Putamen (tissue), 1 donor: ENCODE data around the gene CNDP1.
"Not testable (repeated sequence)": the region's sequence is repeated elsewhere in the genome, so short reads cannot be mapped to it uniquely, and the experiment has no call there.

Experiments
- DNase-seq: peaks from one replicate; pipeline ENCODE4 v3.0.0-alpha.2; 2016; ENCODE audit warnings: low spot score

The CNDP1 gene

DNA sequence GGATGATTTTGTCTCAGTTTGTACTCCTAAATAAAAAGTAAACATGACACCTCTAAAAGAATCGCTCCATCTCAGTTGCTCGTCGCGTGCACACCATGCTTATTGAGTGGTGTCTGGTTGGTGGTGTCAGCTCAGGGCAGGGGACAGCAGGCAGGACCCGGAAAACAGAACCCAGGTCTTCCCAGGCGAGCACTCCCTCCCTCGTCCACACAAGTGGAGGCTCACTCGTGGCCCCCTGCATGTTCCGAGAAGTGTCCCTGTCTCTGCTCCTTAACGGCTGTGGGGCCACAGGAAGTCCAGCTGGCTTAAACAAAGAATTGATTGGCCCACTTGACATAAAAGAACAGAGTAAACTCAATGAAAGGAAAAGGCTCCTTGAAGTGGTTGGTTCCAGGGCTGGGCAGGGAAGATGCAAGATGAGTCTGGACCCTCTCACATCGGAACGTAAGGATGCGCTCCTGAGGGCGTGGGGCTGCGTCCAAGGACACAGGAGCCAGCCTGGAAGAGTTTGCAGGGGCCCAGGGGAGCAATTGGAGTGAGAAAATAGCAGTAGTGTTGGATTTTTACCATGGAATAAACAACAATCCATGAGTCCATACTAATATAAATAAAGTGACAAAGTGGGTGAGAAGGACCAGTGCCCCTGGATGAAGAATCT lies 13.1 kb upstream of the CNDP1 start:
- no peak for DNase-seq

GRCh38 chr18:74522635-74523548 lies 11.4 kb upstream of the CNDP1 start:
- DNase-seq, result no peak

GRCh38 chr18:74524097-74524496 lies 10.2 kb upstream of the CNDP1 start:
- DNase-seq, result no peak

DNA sequence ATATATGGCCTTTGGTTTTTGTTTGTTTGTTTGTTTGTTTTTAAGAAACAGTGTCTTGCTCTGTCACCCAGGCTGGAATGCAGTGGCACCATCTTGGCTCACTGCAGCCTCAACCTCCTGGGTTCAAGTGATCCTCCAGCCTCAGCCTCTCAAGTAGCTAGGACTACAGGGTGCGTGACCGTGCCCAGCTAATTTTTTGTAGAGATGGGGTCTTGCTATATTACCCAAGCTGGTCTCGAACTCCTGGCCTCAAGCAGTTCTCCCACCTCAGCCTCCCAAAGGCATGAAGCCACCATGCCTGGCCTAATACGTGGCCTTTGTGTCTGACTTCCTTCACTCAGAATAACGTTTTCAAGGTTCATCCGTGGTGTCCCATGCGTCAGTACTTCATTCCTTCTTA lies 9.4 kb upstream of the CNDP1 start:
- DNase-seq, result not testable (repeated sequence)

GRCh38 chr18:74525741-74526140 lies 8.6 kb upstream of the CNDP1 start:
- no peak for DNase-seq

DNA sequence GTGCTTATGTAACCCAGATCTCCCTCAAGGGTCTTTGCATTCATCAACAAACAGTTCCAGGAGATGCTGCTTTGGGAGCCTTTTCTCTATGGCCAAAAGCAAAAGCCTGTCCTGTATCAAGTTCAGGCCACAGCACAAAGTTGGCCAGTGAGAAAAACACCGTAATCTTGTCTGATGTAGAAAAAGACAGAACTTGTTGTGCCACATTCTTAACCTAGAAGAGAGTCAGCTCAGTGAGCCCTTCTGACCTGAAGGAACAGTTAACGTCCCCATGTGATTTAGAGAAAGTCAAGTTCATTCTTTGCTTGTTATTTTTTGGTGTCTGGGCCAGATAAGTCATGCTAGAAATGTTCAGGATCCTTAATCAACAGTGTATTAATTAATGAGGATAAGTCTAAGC lies 7.8 kb upstream of the CNDP1 start:
- no peak for DNase-seq

GRCh38 chr18:74528478-74528877 lies 5.8 kb upstream of the CNDP1 start:
- DNase-seq, result no peak

DNA sequence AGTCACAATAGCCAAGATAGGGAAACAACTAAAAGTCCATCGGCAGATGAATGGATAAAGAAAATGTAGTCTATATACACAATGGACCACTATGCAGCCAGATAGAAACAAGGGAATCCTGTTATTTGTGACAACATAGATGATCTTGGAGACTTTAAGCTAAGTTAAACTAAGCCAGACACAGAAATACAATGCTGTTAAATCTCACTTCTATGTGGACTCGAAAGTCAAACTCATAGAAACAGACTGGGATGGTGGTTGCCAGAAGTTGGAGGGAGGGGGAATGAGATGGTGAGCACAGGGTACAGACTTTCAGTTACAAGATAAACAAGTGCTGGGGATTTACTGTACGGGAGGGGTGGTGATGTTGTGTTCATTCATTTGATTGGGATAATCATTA lies 5.4 kb upstream of the CNDP1 start:
- DNase-seq, result peak; percentile 73

DNA sequence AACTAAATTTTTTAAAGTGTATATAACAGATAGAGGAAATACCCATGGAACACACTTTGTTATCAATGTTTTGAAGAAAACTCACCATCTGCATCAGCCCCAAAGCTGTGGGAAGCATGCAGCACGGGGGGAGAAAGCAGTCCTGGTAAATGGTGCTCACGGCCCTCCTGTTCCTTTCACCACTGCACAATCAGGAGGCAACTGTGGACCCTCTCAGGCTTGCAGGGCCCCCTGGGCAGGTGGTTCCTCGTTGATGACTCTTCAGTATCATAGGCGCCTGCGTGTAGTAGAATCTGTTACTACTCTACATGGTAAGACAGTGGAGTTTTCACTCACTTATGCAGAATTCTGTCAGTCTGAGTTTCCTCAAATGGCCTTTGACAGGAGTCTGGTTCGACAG lies 4.9 kb upstream of the CNDP1 start:
- no peak for DNase-seq

DNA sequence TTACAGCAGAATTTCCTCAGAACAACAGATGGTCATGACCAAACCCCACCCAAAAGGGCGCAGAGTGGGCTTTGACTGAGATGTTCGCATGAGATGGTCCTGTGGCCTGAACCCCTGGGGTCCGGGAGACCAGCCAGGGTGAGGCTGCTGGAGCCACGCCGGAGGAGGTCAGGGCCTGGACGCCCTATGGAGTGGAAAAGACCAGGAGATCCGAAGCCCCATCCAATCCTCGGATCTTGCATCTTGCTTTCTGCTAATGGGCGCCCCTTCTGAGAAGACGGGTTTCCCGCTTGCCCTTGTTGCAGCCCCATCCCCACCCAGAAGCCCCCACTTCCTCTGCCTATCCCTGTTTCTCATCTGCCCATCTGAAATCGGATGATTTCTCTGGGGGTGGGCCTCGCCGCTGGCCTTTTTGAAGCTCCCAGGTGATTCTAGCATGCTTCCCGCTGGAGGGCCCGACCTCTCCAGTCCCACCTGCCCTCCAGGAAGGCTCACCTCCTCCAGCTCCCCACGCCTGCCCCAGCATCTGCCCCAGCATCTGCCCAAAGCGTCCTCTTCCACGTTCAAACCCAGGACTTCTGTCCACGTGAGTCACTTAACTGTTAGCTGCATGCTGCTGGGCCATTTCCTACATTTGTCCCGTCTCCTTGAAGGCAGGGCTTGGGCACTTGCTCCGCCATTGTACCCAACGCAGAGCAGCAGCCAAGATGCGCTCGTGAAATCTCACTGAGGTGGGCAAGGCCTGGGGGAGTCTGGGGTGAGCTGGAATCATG lies 4.3 kb upstream of the CNDP1 start:
- DNase-seq, result no peak

DNA sequence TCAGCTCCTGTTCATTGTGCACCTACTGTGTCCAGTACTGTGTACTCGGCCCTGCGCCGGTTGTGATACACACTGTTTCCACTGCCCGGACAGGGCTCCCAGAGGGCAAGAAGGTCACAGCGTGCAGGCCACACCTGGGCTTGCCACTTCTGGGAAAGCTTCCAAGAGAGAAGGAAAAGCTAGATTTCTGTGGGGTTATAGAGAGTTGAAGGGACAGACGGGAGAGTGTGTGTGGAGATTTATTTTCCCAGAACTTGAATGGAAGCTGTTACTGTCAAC lies 3.8 kb upstream of the CNDP1 start:
- DNase-seq, result no peak

DNA sequence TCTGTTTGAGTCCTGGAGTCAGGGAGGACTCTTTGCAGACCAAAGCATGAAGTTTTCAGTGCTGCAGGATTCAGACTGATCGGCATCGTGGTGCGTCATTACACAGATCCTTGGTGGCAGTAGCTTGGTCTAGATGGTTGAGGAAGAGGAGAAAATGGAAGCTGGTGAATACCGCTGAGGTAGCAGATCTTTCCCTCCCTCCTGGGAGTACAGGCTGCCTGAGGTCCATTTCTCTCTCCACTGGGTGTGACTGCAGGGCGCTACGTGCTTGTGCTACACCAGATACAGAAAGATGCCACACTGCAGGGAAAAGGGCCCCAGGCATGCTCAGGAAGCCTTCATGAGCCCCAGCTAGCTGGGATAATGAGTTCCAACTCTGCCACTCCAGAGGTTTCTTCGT lies 3.3 kb upstream of the CNDP1 start:
- no peak for DNase-seq

- DNase-seq, result no peak
Observed at GRCh38 chr18:74532511-74533025, 1.7 kb upstream of the CNDP1 start.

- no peak for DNase-seq
Observed at GRCh38 chr18:74533666-74534065, 634 bp upstream of the CNDP1 start.

DNA sequence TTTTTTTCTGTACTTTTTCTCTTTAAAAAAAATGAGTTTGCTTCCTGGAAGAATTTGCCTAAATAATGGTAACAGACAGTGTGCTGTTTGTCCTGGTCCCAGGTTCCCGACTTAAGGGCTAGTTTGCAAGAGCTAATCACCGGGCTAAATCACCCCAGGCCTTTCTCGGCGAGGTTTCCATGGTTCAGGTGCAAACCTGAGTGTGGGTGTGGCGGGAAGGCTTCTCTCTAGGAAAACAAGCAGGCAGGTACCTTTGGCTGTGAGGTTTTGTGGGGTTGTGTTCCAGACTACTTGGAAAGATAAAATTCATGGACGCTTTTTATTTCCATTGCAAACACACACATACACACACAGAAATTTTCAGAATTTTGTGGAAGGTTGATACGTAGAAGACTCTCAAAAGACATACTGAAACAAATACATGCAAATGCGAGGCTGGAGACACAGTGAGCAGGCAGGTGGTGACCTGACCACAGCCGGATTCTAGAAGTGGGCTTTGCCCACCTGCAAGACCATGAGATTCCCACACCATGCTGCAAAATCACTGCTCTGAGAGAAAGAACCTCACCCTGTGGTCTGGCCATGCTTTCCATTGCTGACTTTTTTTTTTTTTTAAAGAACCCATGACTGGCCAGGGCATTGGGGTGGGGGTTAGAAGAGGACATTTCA lies 815 bp downstream of the CNDP1 start:
- DNase-seq, result no peak

DNA sequence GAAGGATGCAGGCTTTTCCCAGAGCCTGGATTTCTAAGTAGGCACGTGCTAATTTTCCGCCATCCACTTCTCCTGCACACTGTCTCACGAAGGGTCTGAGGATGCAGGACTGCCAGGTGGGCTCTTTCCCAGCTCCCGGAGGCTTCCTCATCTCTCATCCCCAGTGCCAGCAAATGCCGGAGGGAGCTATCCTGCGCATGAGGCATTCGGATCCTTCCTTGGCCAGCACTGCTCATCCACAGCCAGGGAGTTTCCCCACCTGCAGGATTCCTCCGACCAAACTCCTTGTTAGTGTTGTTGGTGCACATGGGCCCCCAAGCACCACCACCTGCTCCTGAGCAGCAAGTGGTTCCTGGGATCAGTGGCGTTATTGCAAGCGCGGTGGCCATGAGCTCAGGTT lies 5.0 kb downstream of the CNDP1 start:
- DNase-seq, result no peak

DNA sequence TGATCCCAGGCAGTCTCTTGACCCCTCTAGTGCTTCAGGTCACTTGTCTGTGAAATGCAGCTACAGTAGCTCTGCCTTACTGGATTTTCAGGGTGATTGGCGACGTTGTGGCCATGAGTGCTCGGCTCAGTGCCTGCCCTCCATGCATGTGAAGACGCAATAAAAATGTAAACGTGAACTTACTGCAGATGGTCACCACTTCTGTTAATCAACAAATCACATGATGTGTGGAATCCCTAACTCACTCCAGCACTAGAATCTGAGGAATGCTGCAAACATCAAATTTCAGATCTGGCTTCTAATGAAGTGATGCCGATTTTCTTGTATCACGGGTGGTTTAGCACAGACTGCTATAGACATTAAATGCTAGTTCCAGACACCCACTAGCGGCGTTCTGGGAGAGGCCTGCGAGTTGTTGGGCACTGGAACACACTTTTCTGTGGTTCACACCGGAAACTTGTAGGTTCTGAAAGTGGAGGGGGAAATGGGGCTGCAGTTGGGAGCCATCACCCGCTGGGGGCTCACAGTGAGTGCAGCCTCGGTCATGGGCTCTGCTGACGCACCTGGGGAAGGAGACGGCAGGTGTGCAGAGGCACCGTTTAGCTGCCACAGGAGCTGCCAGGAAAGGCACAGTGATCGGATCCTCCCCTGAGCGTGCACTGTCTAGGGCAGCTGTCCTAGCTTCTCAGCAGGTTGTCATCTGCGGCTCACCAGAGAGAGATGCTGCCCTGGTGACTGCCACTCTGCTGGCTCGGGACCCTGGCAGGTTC lies 6.5 kb downstream of the CNDP1 start:
- no peak for DNase-seq

DNA sequence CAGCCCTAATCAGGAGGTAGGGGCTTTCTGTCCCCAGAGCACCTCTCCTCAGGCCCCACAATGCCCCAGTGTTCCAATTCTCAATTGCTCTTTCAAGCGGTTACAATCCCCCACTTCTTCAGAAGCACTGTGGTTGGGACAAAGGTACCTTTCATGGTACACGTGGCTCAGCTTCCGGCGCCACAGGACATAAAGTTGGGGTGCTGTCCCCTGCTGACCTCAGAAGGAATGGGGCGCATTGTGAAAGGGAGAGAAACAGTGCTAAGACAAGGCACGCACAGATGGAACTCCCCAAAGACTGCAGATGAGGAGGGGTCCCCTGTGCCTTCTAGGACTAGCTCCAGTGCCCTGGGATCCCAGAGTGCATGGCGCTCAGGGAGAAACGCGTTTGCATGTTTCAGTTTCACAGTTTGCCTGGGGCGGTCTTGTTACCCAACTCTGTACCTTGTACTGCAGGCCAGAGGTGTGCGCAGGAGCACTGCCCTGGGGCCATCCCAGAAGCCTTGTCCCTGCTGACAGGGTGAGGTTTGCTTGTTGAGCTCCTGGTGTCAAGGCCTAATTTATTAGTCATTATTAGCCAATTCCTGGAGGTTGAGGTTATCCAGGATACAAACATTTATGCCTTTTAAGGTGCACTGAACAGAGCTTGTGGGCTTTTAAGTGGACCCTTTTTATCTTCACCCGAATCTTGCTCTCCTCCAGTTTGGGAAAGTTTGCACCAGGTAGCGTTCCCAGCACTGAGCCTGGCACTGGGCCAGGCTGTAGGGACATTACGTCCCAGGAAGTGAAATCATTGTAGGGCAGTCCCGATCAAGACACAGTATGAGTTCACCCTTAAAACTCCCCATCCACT lies 7.6 kb downstream of the CNDP1 start:
- peak; percentile 85 for DNase-seq

- no peak for DNase-seq
Observed at GRCh38 chr18:74544898-74545297, 10.6 kb downstream of the CNDP1 start.

DNA sequence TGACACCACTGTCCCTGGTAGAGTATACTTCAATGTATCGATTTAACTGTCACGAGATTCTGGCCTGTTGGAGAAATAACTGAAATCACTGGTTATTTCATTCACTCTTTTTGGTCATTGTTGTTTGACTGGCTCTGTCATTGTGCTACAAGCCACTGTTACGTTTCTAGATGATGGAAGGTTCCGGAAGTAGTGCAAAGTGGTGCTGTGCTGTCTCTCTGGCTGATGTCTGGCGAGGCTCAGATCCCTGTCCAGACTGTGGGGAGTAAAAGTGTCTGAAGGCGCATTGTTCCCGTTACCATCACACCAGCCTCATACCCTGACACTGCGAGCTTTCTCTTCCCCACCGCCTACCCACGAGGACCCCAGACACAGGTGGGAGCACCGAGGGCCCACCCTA lies 11.7 kb downstream of the CNDP1 start:
- no peak for DNase-seq
